ENCODE results near the gene MAD2L2.
A peak's percentile ranks its signal among the peaks of the same experiment; 100 is the strongest.
"Not testable (repeated sequence)": the region's sequence is repeated elsewhere in the genome, so short reads cannot be mapped to it uniquely, and the experiment has no call there.

Gene MAD2L2

GRCh38 chr1:11646317-11646716 lies 34.6 kb downstream of the MAD2L2 start:
- H3K4me3 ChIP-seq (ENCODE audit: low read depth, low read length), result no peak overlapping the region
- TF ChIP-seq CTCF (IDR thresholded peaks at IDR 0.05; ENCODE audit: control insufficient read depth, extremely low read depth, insufficient read depth), result no peak

DNA sequence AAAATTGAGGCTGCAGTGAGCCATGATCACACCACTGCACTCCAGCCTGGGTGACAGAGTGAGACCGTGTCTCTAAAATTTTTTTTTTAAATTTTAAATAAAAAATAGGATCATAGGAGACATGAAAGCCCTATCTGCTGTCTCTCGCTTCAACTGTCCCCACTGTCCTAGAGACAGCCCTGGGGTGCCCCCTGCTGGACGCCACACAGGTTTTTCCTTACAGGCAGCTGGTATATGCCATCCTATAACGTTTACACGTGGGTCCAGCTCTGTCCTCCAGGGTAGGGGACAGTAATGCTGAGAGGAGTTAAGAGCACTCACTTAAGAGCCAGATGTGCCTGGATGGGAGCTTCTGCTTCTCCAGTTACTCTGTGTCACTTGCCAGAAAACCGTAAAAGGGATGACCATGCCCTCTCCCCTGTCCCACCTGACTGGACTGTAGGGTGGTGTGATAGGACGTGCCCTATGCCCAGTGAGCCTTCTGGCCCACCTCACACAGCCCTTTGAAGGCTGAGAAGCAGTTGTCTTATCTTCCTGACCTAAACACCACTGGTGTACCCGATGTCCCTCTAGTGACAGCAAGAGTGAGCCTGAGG lies 35.2 kb downstream of the MAD2L2 start:
- peak; percentile 88 for TF ChIP-seq CTCF (IDR thresholded peaks at IDR 0.05; ENCODE audit: control insufficient read depth, extremely low read depth, insufficient read depth)
- DNase-seq (ENCODE audit: low read depth), result peak; percentile 40

More at GRCh38 chr1:11646317-11646716, 34.6 kb downstream of the MAD2L2 start:
- DNase-seq (ENCODE audit: low read depth), result no peak

DNA sequence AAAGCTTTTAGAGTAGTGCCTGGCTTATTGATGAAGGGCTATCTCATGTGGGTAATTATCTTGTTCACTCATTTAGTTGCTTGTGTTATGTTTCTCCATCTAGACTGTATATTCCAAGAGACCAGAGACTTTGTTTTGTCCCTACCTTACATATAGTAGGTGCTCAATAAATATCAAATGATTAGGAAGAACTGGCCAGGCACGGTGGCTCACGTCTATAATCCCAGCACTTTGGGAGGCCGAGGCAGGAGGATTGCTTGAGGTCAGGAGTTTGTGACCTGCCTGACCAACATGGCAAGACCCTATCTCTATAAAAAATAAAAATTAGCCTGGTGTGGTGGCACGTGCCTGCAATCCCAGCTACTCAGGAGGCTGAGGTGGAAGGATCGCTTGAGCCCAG lies 35.7 kb downstream of the MAD2L2 start:
- no peak overlapping the region for H3K4me3 ChIP-seq (ENCODE audit: low read depth, low read length)
- TF ChIP-seq CTCF (IDR thresholded peaks at IDR 0.05; ENCODE audit: control insufficient read depth, extremely low read depth, insufficient read depth), result no peak
- no peak for DNase-seq (ENCODE audit: low read depth)

More for the DNA sequence above, 35.2 kb downstream of the MAD2L2 start:
- no peak overlapping the region for H3K4me3 ChIP-seq (ENCODE audit: low read depth, low read length)

DNA sequence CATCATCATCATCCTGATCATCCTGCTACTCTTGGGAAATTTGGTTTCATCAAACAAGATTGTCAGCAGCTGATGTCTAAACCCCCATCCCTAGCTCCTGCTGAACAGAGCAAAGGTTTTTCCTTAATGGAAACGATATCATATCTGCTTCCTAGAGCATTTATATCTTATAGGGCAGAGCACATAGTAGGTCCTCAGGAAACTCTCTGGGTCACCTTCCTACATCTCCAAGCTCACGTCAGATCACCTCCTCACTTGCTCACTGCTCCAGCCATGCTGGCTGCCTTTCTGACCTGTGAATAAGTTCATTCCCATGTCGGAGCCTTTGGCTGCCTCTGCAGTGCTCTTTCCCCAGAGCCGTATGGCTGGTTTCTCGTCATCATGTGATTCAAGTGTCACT lies 37.2 kb downstream of the MAD2L2 start:
- TF ChIP-seq CTCF (IDR thresholded peaks at IDR 0.05; ENCODE audit: control insufficient read depth, extremely low read depth, insufficient read depth), result no peak
- no peak for DNase-seq (ENCODE audit: low read depth)
- H3K4me3 ChIP-seq (ENCODE audit: low read depth, low read length), result no peak overlapping the region

DNA sequence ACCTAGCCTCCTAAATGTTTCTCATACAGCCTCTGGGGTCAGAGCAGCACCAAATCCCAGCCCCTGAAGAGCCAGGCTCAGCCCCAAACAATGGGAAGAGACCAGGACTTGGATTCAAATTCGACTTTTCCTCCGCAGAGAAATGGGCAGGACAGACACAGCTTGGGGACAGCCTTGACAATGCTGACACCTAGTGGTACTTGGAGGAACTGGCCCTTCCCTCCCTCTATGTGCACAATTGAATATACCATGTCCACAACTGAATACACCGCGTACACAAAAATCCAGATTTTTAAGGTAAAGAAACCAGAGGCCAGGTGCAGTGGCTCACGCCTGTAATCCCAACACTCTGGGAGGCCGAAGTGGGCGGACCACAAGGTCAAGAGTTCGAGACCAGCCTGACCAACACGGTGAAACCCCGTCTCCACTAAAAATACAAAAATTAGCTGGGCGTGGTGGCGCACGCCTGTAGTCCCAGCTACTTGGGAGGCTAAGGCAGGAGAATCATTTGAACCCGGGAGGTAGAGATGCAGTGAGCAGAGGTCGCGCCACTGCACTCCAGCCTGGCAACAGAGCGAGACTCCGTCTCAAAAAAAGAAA lies 38.4 kb downstream of the MAD2L2 start:
- peak; percentile 99 for TF ChIP-seq CTCF (IDR thresholded peaks at IDR 0.05; ENCODE audit: control insufficient read depth, extremely low read depth, insufficient read depth)
- not testable (repeated sequence) for H3K4me3 ChIP-seq (ENCODE audit: low read depth, low read length)
- peak; percentile 21 for DNase-seq (ENCODE audit: low read depth)

GRCh38 chr1:11641776-11642305 lies 39.1 kb downstream of the MAD2L2 start:
- DNase-seq (ENCODE audit: low read depth), result no peak
- no peak for TF ChIP-seq CTCF (IDR thresholded peaks at IDR 0.05; ENCODE audit: control insufficient read depth, extremely low read depth, insufficient read depth)
- no peak overlapping the region for H3K4me3 ChIP-seq (ENCODE audit: low read depth, low read length)

All from LNCaP clone FGC (cell line).